HepG2 (cell line): ENCODE results near the gene CEBPE. TPM values are rescaled to one million over a fixed set of nuclear protein-coding genes. Genes with fewer than 3 reads are reported as not detected.

Source experiments
- ARID5B ChIP-seq: IDR thresholded peaks from 2 replicates; pipeline ENCODE4 v1.4.0; 2020; ENCODE audit warnings: mild to moderate bottlenecking, missing genetic modification reagents
- CHCHD3 ChIP-seq: sonication (generic); formaldehyde crosslinking; IDR thresholded peaks from 2 replicates; pipeline ENCODE4 v1.8.0; 2022; ENCODE audit warnings: mild to moderate bottlenecking, missing genetic modification reagents, moderate library complexity
- DDIT3 ChIP-seq: sonication (generic); formaldehyde crosslinking; IDR thresholded peaks from 2 replicates; pipeline ENCODE4 v1.4.0; 2020; ENCODE audit warnings: mild to moderate bottlenecking, missing genetic modification reagents
- EZH2 ChIP-seq: conservative IDR thresholded peaks from 2 replicates; pipeline ENCODE4 v1.6.1; 2012; ENCODE audit warnings: mild to moderate bottlenecking, low read depth, low read length, moderate library complexity
- GFI1 ChIP-seq: sonication (generic); formaldehyde crosslinking; IDR thresholded peaks from 2 replicates; pipeline ENCODE4 v1.5.0; 2020; ENCODE audit warnings: missing genetic modification reagents, mild to moderate bottlenecking, borderline replicate concordance
- HDAC2 ChIP-seq: sonication (generic); formaldehyde crosslinking; IDR thresholded peaks from 2 replicates; pipeline ENCODE4 v1.4.0; 2020; ENCODE audit warnings: missing genetic modification reagents
- HNRNPK ChIP-seq: fragments of 200-400 bp; formaldehyde crosslinking; IDR thresholded peaks from 2 replicates; pipeline ENCODE4 v1.6.1; 2018; ENCODE audit warnings: low read length, low read depth, moderate library complexity, mild to moderate bottlenecking; ENCODE audit not compliant: poor library complexity, severe bottlenecking
- MXD4 ChIP-seq: IDR thresholded peaks from 2 replicates; pipeline ENCODE4 v1.6.1; 2016; ENCODE audit warnings: mild to moderate bottlenecking, missing biosample characterization, missing genetic modification reagents
- PAX8 ChIP-seq: sonication (generic); formaldehyde crosslinking; IDR thresholded peaks from 2 replicates; pipeline ENCODE4 v1.8.0; 2022; ENCODE audit warnings: mild to moderate bottlenecking, missing genetic modification reagents, borderline replicate concordance
- PLRG1 ChIP-seq: fragments of 450-650 bp; conservative IDR thresholded peaks from 2 replicates; pipeline ENCODE4 v1.6.1; 2016
- REXO4 ChIP-seq: sonication (generic); formaldehyde crosslinking; IDR thresholded peaks from 2 replicates; pipeline ENCODE4 v1.8.0; 2022; ENCODE audit warnings: missing genetic modification reagents, mild to moderate bottlenecking, borderline replicate concordance
- RORA ChIP-seq: sonication (generic); formaldehyde crosslinking; IDR thresholded peaks from 2 replicates; pipeline ENCODE4 v1.5.0; 2020; ENCODE audit warnings: mild to moderate bottlenecking, missing genetic modification reagents, moderate library complexity
- SOX13 ChIP-seq, 3 experiments: fragments of 450-650 bp in 1 of 3; sonication (generic) in 1 of 3; formaldehyde crosslinking in 1 of 3; IDR thresholded peaks in 2 of 3; conservative IDR thresholded peaks in 1 of 3; 2 replicates each; pipeline versions ENCODE4 v1.5.0 to v1.6.1; 2016 to 2020; ENCODE audit warnings: antibody characterized with exemption in 1 of 3, mild to moderate bottlenecking in 1 of 3, missing compliant biosample characterization in 1 of 3, missing genetic modification reagents in 1 of 3, moderate library complexity in 1 of 3
- SUZ12 ChIP-seq: fragments of 150-350 bp; IDR thresholded peaks from 2 replicates; pipeline ENCODE4 v1.6.1; 2014; ENCODE audit warnings: low read depth, low read length
- ZBTB7B ChIP-seq: sonication (generic); formaldehyde crosslinking; IDR thresholded peaks from 2 replicates; pipeline ENCODE4 v1.4.0; 2020; ENCODE audit warnings: missing genetic modification reagents
- ZNF224 ChIP-seq: sonication (generic); formaldehyde crosslinking; IDR thresholded peaks from 2 replicates; pipeline ENCODE4 v1.5.0; 2020; ENCODE audit warnings: mild to moderate bottlenecking, missing genetic modification reagents
- ZNF782 ChIP-seq: sonication (generic); formaldehyde crosslinking; IDR thresholded peaks from 2 replicates; pipeline ENCODE4 v1.4.0; 2020; ENCODE audit warnings: missing genetic modification reagents, mild to moderate bottlenecking, borderline replicate concordance
- ZNF891 ChIP-seq: sonication (generic); formaldehyde crosslinking; IDR thresholded peaks from 2 replicates; pipeline ENCODE4 v1.5.0; 2020; ENCODE audit warnings: mild to moderate bottlenecking, missing genetic modification reagents
- polyA plus RNA-seq, 8 experiments: library from polyadenylated mRNA; depleted of rRNA in 3 of 8; stranded (reverse) in 7 of 8; unstranded in 1 of 8; fragments of >200 nt; fragmentation: Illumina TruSeq in 4 of 8; extraction: Trizol in 4 of 8; gene quantifications; 2 replicates each; pipeline versions ENCODE4 v1.2.1 to v1.2.3, GENCODE V29; 2011 to 2016; ENCODE audit warnings: low read depth in 4 of 8, missing spikeins in 1 of 8, mixed read lengths in 1 of 8; ENCODE audit not compliant: insufficient read depth in 1 of 8
- total RNA-seq, 5 experiments: library from RNA; depleted of rRNA; stranded (reverse); fragments of >200 nt; fragmentation: Illumina TruSeq; extraction: Trizol; gene quantifications; 2 replicates each; pipeline ENCODE4 v1.2.3, GENCODE V29; 2016; ENCODE audit warnings: low read depth in 1 of 5
- TF ChIP-seq, protein P1 (sequence below): IDR thresholded peaks from 2 replicates; pipeline ENCODE4 v1.6.1; 2016
- TF ChIP-seq, protein P2 (sequence below): sonication (generic); formaldehyde crosslinking; IDR thresholded peaks from 2 replicates; pipeline ENCODE4 v1.8.0; 2022; ENCODE audit warnings: missing genetic modification reagents, mild to moderate bottlenecking, inconsistent platforms, borderline replicate concordance
- TF ChIP-seq, protein P3 (sequence below): sonication (generic); formaldehyde crosslinking; IDR thresholded peaks from 2 replicates; pipeline ENCODE4 v1.8.0; 2022; ENCODE audit warnings: low read depth, missing genetic modification reagents

The CEBPE gene
- total and polyA plus RNA-seq, 2 of the 13 experiments (the other 11 are each of a cell fraction or from before 2014, with no cell fraction given) = 0.09 to 0.11 TPM

GRCh38 chr14:23104591-23105347 lies 14.3 kb downstream of the CEBPE start, which contains the start of gene CIROP (continued):
- TF ChIP-seq, protein P1, sequence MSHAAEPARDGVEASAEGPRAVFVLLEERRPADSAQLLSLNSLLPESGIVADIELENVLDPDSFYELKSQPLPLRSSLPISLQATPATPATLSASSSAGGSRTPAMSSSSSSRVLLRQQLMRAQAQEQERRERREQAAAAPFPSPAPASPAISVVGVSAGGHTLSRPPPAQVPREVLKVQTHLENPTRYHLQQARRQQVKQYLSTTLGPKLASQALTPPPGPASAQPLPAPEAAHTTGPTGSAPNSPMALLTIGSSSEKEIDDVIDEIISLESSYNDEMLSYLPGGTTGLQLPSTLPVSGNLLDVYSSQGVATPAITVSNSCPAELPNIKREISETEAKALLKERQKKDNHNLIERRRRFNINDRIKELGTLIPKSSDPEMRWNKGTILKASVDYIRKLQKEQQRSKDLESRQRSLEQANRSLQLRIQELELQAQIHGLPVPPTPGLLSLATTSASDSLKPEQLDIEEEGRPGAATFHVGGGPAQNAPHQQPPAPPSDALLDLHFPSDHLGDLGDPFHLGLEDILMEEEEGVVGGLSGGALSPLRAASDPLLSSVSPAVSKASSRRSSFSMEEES (CRISPR knock-in tag) = no peak
- TF ChIP-seq SUZ12 (no peak), ZNF782 (CRISPR knock-in tag) (no peak), HNRNPK (peak; percentile 79), ARID5B (CRISPR knock-in tag) (peak; percentile 35; the same call in 1 of the 2 replicates), MXD4 (CRISPR knock-in tag) (peak; percentile 39; the same call in 1 of the 2 replicates), ZBTB7B (0 out of 2 replicates have a peak, but pooled peaks have one; percentile 44), PAX8 (no peak), ZNF224 (CRISPR knock-in tag) (no peak), HDAC2 (no peak), DDIT3 (CRISPR knock-in tag) (no peak), RORA (CRISPR knock-in tag) (no peak), GFI1 (no peak), EZH2 (0 out of 2 replicates have a peak, but pooled peaks have one; percentile 20), PLRG1 (no peak), SOX13 (IDR thresholded peaks at IDR 0.05) (no peak), SOX13 (CRISPR knock-in tag; conservative IDR thresholded peaks at IDR 0.05 in 1 of 2, IDR thresholded peaks at IDR 0.05 in 1 of 2) (no peak; a peak in 1 of 4 replicates), CHCHD3 (CRISPR knock-in tag) (no peak), REXO4 (CRISPR knock-in tag) (no peak), ZNF891 (CRISPR knock-in tag) (no peak)
- TF ChIP-seq, protein P2, sequence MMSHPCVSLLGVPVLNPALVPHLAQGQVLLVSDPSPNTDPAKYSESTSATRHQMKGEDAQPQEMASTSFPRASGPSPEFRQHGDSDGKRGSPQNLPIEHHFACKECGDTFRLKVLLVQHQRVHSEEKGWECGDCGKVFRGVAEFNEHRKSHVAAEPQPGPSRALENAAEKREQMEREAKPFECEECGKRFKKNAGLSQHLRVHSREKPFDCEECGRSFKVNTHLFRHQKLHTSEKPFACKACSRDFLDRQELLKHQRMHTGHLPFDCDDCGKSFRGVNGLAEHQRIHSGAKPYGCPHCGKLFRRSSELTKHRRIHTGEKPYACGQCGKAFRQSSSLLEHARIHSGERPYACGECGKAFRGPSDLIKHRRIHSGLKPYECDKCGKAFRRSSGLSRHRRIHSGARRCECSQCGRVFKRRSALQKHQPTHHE (CRISPR knock-in tag) = no peak
- TF ChIP-seq, protein P3, sequence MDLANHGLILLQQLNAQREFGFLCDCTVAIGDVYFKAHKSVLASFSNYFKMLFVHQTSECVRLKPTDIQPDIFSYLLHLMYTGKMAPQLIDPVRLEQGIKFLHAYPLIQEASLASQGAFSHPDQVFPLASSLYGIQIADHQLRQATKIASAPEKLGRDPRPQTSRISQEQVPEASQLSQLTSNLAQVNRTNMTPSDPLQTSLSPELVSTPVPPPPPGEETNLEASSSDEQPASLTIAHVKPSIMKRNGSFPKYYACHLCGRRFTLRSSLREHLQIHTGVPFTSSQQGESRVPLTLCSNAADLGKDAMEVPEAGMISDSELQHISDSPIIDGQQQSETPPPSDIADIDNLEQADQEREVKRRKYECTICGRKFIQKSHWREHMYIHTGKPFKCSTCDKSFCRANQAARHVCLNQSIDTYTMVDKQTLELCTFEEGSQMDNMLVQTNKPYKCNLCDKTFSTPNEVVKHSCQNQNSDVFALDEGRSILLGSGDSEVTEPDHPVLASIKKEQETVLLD (CRISPR knock-in tag) = no peak
